ENCODE results near the gene CCDC12.

GRCh38 chr3:46946856-46947545 is 29.5 kb downstream of the CCDC12 start:
- TF ChIP-seq, protein P1, sequence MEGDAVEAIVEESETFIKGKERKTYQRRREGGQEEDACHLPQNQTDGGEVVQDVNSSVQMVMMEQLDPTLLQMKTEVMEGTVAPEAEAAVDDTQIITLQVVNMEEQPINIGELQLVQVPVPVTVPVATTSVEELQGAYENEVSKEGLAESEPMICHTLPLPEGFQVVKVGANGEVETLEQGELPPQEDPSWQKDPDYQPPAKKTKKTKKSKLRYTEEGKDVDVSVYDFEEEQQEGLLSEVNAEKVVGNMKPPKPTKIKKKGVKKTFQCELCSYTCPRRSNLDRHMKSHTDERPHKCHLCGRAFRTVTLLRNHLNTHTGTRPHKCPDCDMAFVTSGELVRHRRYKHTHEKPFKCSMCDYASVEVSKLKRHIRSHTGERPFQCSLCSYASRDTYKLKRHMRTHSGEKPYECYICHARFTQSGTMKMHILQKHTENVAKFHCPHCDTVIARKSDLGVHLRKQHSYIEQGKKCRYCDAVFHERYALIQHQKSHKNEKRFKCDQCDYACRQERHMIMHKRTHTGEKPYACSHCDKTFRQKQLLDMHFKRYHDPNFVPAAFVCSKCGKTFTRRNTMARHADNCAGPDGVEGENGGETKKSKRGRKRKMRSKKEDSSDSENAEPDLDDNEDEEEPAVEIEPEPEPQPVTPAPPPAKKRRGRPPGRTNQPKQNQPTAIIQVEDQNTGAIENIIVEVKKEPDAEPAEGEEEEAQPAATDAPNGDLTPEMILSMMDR (IDR thresholded peaks at IDR 0.05) = no peak
- no peak for TF ChIP-seq POLR2A (IDR thresholded peaks at IDR 0.05)
